LNCAP (cell line): ENCODE measurements around the gene PDCD1LG2.

Experiments used
- TF ChIP-seq, protein P1 (sequence below): fragments of 450-650 bp; IDR thresholded peaks from 2 replicates; pipeline ENCODE4 v1.5.1; 2017; ENCODE audit warnings: mild to moderate bottlenecking

PDCD1LG2 gene

DNA sequence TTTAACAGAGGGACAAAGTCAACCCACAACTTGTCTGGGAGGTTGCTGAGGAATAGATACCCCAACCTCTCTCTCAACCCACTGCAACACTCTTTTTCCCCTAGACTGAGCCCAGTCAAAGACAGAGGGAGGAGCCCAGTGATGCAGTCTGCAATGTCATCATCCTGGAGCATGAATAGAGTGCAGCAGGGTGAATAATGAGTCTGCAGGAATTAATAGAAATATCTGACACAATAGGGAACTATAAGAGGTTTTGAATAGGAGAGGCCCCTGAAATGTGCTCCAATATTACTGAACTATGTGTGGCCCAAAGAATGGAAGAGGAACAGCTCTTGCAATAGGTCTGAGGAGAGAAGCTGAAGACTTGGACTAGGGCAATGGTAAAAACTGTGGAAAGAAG lies 59.1 kb downstream of the PDCD1LG2 start:
- TF ChIP-seq, protein P1, sequence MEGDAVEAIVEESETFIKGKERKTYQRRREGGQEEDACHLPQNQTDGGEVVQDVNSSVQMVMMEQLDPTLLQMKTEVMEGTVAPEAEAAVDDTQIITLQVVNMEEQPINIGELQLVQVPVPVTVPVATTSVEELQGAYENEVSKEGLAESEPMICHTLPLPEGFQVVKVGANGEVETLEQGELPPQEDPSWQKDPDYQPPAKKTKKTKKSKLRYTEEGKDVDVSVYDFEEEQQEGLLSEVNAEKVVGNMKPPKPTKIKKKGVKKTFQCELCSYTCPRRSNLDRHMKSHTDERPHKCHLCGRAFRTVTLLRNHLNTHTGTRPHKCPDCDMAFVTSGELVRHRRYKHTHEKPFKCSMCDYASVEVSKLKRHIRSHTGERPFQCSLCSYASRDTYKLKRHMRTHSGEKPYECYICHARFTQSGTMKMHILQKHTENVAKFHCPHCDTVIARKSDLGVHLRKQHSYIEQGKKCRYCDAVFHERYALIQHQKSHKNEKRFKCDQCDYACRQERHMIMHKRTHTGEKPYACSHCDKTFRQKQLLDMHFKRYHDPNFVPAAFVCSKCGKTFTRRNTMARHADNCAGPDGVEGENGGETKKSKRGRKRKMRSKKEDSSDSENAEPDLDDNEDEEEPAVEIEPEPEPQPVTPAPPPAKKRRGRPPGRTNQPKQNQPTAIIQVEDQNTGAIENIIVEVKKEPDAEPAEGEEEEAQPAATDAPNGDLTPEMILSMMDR: no peak

DNA sequence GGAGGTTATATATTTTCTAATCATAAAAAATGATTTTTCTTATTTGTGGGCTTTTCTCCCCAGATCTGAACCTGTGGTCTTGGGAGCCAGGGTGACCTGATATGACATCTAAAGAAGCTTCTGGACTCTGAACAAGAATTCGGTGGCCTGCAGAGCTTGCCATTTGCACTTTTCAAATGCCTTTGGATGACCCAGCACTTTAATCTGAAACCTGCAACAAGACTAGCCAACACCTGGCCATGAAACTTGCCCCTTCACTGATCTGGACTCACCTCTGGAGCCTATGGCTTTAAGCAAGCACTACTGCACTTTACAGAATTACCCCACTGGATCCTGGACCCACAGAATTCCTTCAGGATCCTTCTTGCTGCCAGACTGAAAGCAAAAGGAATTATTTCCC lies 59.6 kb downstream of the PDCD1LG2 start:
- TF ChIP-seq, protein P1: no peak

DNA sequence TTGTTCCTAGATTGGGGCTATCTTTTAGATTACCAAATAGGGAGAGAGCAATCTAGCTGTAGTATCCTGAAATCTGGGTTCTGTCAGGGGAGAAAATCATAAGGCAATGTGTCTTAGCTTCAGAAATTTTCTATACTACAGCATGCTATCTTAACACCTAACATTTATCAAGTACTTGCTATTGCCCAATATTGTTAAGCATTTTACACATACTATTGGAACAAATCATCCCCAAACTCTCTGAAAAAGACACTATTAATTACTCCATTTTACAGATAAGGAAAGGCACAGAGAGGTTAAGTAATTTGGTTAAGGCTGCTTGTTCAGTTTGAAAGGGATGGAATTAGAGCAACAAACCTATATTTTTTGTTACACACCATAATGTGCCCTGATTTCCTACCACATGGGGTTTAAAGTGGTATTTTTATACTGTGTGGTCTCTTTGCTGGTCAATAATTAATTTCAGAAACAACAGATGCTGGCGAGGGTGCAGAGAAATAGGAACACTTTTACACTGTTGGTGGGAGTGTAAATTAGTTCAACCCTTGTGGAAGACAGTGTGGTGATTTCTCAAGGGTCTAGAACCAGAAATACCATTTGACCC lies 61.4 kb downstream of the PDCD1LG2 start:
- TF ChIP-seq, protein P1: no peak

DNA sequence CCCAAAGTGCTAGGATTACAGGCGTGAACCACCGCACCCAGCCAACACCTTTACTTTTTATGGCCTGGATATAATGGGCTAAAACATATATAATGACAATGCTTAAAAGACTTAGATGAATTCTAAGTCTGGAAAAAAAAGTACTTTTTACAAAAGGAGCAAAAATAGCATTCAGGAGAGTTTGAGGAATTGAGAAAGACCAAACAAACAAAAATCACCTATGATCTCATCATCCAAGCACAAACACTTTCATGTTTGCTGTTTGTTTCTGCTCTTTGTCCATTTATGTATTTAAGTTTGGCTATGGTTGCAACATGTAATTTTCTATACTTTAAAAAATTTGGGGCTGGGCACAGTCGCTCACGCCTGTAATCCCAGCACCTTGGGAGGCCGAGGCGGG lies 63.8 kb downstream of the PDCD1LG2 start:
- TF ChIP-seq, protein P1: no peak

DNA sequence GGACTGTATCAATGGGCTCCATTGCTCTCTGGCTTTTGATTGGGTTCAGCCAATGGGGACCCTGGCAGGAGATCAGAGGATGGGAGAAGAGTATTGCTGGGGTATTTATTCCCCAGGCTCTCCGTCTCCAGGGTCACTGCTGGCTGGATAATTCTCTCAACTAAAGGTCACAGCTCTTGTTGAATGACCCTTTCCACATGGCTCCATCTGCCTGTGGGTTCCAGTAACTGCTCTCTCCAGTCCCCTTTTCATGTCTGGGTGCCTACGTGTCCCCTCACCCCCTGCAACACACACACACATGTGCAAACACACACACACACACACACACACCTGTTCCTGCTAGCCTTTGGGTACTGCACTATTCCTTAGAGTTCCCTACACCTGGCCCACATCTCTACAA lies 64.7 kb downstream of the PDCD1LG2 start:
- TF ChIP-seq, protein P1: no peak

DNA sequence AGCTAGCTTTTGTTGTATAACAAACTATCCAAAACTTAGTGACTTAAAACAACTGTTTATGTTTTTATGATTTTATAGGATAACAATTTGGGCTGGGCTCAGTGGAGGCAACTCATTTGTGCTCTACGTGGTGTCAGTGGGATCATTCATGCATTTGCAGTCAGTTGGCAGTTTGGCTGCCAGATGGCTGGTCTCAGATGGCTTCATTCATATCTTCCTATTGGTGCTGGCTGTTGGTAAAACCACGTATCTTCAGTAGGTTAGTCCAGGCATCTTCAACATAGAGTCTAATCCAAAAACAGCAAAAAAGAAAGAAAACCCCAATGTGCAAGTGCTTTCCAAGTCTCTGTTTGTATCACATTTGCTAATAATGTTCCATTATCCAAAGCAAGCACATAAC lies 66.9 kb downstream of the PDCD1LG2 start:
- TF ChIP-seq, protein P1: no peak

DNA sequence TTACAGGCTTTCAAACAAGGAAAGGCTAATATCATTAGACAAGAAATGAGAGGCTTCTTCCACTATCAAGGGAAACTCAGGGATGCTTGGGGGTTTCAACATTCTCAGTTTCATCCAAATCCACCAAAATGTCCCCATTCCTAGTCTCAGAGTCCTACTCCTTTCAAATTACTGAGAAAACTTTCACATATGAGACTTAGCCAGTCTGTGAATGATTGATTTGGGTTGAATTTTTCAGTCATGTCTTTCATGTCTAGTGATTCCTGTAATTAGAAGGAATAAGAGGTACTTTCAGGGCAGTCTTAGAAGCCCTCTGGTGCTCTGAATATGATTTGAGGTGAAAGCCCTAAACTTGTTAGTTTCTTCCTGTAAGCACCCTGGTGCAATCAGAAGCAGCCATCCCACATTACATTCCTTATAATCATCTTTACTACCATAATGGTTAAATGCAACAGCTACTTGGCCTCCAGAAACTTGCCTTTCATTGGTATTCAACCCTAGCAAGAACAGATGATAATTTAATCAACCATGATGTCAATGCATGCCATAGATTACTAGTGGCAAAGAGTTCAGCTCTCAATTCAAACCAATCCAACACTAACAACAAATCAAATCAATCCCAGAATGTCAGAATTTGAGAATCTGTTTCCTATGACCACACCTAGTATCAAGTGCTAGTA lies 67.8 kb downstream of the PDCD1LG2 start:
- TF ChIP-seq, protein P1: no peak
